ENCODE measurements around the gene PGM5. TPM values are rescaled to one million over a fixed set of nuclear protein-coding genes. Genes with fewer than 3 reads are reported as not detected.

The PGM5 gene
- total RNA-seq, 1 donor from 2014 or later = 0.79 TPM

GRCh38 chr9:68470067-68470466 is 113.7 kb downstream of the PGM5 start:
- DNase-seq (ENCODE audit: low read depth) = no peak
- no peak for TF ChIP-seq CTCF (IDR thresholded peaks at IDR 0.05; ENCODE audit: insufficient read depth, low read length, poor library complexity, severe bottlenecking)
- H3K27me3 ChIP-seq (ENCODE audit: control insufficient read depth, insufficient read depth, low read length) = no peaks in the 10 kb centered on the region
- no peak overlapping the region for H3K4me3 ChIP-seq (ENCODE audit: low read depth, low read length)
- H3K36me3 ChIP-seq (ENCODE audit: control insufficient read depth, insufficient read depth, low read length) = no peaks in the 10 kb centered on the region

- DNase-seq (ENCODE audit: low read depth) = no peak
- Histone ChIP-seq H3K27me3 (ENCODE audit: control insufficient read depth, insufficient read depth, low read length) (no peaks in the 10 kb centered on the region), H3K4me3 (ENCODE audit: low read depth, low read length) (no peak overlapping the region), H3K36me3 (ENCODE audit: control insufficient read depth, insufficient read depth, low read length) (no peaks in the 10 kb centered on the region)
- TF ChIP-seq CTCF (IDR thresholded peaks at IDR 0.05; ENCODE audit: insufficient read depth, low read length, poor library complexity, severe bottlenecking) = no peak
Observed at GRCh38 chr9:68470634-68471033, 114.2 kb downstream of the PGM5 start.

- no peaks in the 10 kb centered on the region for H3K36me3 ChIP-seq (ENCODE audit: control insufficient read depth, insufficient read depth, low read length)
- no peak overlapping the region for H3K4me3 ChIP-seq (ENCODE audit: low read depth, low read length)
- no peak for TF ChIP-seq CTCF (IDR thresholded peaks at IDR 0.05; ENCODE audit: insufficient read depth, low read length, poor library complexity, severe bottlenecking)
- H3K27me3 ChIP-seq (ENCODE audit: control insufficient read depth, insufficient read depth, low read length) = no peaks in the 10 kb centered on the region
- DNase-seq (ENCODE audit: low read depth) = no peak
Observed at GRCh38 chr9:68472119-68472518, 115.7 kb downstream of the PGM5 start.

- no peak for DNase-seq (ENCODE audit: low read depth)
- no peak for TF ChIP-seq CTCF (IDR thresholded peaks at IDR 0.05; ENCODE audit: insufficient read depth, low read length, poor library complexity, severe bottlenecking)
- H3K27me3 ChIP-seq (ENCODE audit: control insufficient read depth, insufficient read depth, low read length) = no peaks in the 10 kb centered on the region
- no peak overlapping the region for H3K4me3 ChIP-seq (ENCODE audit: low read depth, low read length)
- no peaks in the 10 kb centered on the region for H3K36me3 ChIP-seq (ENCODE audit: control insufficient read depth, insufficient read depth, low read length)
Observed at GRCh38 chr9:68473790-68474189, 117.4 kb downstream of the PGM5 start.

GRCh38 chr9:68476422-68476821 is 120.0 kb downstream of the PGM5 start:
- Histone ChIP-seq H3K4me3 (ENCODE audit: low read depth, low read length) (no peak overlapping the region), H3K27me3 (ENCODE audit: control insufficient read depth, insufficient read depth, low read length) (no peaks in the 10 kb centered on the region), H3K36me3 (ENCODE audit: control insufficient read depth, insufficient read depth, low read length) (no peaks in the 10 kb centered on the region)
- no peak for TF ChIP-seq CTCF (IDR thresholded peaks at IDR 0.05; ENCODE audit: insufficient read depth, low read length, poor library complexity, severe bottlenecking)
- no peak for DNase-seq (ENCODE audit: low read depth)

GRCh38 chr9:68476847-68477246 is 120.4 kb downstream of the PGM5 start:
- Histone ChIP-seq H3K27me3 (ENCODE audit: control insufficient read depth, insufficient read depth, low read length) (no peaks in the 10 kb centered on the region), H3K4me3 (ENCODE audit: low read depth, low read length) (no peak overlapping the region), H3K36me3 (ENCODE audit: control insufficient read depth, insufficient read depth, low read length) (no peaks in the 10 kb centered on the region)
- no peak for DNase-seq (ENCODE audit: low read depth)
- TF ChIP-seq CTCF (IDR thresholded peaks at IDR 0.05; ENCODE audit: insufficient read depth, low read length, poor library complexity, severe bottlenecking) = no peak

Data from kidney epithelial cell (primary cell).